Measurements from ENCODE around the gene CSPG5.
A peak's percentile ranks its signal among the peaks of the same experiment; 100 is the strongest.

CSPG5 gene

DNA sequence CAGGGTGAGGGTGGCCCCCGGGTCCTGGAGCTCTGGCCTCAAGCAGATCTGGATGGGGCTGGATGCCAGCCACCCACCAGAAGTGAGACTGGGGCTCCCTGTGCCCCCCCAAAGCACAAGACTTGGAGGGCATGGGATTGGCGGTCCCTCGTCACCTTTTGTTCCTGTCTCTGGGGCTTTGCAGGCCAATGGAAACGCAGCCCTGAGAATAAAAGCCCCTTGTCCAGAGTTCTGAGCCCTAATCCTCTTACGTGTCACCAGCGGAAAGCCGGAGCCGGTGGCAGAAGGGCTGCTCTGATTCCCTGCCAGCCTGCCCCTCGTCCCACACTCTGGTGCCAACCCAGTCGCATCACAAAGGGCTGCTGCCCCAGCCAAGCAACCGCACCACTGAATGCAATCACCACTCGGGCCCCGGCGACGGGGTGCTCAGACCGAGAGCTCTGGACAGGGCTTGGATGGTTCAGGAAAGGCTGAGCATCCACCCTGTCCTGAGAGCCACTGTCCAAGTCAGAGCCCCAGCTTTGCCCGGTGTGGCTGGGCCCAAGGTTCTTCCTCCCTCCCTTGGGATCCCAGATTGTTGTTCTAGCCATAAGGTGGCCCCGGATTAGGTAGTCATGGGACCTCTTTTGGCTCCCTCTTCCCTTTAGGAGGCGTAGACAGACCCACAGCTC is 42.3 kb downstream of the CSPG5 start:
- no peak for DNase-seq

DNA sequence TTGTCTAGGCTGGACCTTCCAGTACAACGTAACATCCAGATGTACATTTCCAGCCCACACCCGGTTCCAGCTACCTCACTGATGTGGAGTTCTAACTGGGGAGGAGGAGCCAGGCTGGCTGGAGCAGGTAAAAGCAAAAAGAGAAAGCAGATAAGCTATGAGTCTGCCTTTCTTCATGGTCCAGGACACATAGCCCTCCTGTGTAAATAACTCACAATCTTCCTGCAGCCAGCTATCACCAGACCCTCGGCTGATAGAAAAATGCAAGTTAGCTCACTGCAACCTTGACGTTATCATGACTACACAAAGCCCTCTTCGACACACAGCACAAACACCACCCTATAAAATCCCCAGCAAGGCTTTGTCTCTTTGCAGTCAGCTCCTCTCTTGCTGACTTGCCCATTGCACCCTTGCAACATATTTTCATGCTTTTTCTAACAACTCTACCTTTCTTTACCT is 44.6 kb downstream of the CSPG5 start:
- no peak for DNase-seq

DNA sequence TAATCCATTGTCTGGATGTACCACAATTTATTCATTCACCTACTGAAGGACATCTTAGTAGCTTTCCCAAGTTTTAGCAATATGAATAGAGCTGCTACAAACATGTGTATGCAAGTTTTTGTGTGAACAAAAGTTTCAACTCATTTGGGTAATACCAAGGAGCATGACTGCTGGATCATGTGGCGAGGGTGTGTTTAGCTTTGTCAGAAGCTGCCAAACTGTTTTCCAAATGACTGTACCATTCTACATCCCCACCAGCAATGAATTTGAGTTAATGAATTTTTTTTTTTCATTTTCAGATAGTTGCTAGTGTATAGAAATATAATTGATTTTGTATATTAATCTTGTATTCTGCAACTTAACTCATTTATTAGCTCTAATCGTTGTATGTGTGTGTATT is 45.2 kb downstream of the CSPG5 start:
- DNase-seq, result no peak

DNA sequence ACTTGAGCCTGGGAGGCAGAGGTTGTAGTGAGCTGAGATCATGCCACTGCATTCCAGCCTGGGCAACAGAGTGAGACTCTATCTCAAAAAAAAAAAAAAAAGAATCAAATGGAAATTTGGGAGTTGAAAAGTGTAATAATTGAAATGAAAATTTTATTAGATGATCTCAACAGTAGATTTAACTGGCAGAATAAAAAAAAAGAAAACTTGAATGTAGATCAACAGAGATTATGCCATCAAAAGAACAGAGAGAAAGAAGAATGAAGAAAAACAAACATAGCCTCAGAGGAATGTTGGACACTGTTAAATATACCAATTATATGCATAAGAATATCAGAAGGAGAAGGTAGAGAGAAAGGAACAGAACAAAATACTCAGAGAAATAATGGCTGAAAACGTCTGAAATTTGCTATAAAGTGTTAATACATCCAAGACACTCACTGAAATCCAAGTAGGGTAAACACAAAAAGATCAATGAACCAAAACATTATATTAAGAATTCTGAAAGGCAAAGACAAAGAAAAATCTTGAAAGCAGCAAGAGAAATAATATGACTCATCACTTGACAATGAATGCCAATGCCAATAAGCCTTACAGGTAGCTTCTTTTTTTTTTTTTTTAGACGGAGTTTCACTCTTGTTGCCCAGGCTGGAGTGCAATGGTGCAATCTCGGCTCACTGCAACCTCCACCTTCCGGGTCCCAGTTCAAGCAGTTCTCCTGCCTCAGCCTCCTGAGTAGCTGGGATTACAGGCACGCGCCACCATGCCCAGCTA is 50.5 kb downstream of the CSPG5 start:
- DNase-seq, result no peak

DNA sequence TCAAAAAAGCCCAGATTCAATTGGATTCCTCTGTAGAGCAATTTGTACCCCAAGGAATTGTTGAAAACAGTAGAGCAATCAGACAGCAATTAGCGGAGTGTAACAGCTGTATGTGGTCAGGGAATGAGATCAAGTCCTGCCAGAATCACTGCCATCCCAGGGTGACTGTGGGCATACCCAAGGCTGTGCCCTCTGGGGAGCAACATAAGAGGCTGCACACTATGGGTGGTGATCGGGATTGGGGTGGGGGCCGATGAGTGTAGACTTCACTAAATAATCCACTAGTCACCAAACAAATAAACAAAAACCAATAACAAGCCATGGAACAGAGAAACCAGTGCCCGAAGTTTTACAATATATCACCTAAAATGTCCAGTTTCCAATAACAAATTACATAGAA is 53.0 kb downstream of the CSPG5 start:
- DNase-seq, result no peak

DNA sequence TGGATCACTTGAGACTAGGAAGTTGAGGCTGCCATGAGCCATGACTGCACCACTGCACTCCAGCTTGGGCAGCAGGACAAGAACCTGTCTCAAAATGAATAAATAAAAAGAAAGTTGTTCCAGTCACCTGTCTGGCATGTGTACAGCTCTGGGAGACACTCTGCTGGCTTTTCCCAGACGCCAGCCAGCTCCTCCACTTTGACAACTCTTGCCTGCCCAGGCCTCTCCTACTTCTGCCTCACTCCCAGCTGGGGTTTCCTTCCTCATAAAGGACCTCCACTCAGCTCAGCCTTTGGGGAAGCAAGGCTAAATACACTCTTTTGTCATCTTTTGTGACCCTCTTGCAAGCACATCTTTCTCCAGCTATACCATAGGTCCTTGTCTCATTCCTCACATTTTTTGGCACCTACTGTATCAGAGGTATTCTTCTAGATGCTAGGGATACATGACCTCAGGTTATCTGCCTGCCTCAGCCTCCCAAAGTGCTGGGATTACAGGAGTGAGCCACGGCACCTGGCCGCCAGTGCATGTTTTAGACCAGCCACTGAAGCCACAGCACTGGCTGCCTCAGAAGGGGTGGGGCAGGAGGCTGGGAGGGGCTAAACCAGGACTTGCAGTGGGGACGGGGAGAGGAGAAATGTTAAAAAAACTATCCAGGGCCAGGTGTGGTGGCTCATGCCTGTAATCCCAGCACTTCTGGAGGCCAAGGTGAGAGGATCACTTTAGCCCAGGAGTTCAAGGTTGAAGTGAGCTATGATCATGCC is 55.2 kb downstream of the CSPG5 start:
- no peak for DNase-seq

DNA sequence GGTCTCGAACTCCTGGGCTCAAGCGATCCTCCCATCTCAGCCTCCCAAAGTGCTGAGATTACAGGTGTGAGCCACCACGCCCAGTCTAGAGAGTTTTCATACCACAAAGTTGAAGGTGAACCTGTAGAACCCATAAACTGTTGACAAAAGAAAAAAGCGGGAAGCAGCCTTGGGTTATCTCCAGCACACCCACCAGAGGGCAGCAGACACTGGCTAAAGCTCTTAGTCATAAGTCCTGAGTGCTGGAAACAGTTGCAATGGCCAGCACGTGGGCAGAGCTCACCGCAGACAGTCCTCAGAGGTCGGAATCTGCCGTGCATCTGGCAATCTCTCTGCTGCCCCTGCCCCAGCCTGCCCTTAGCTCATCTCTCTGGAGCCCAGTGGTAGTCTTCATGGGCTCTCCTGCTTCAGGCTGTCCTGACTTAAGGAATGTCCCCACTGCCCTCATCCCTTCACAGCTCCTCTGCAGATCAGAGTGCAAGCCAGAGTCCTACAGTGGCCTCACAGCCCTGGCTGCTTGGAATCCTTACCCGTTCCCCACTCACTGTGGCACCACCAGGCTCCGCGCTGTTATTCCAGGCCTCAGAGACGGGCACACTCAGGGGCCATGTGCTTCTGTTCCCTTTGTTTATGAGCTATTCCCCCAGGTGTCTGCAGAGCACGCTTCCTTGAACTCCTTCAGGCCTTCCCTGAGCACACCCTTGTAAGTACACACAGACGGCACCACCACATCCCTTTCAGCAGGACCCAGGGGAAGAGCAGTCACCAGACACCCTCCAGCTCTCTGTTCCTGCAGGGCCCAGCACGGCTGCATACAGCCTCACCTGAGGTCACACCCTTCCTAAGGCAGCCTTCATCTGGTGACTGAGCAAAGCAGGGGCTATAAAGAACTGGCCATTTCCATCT is 56.3 kb downstream of the CSPG5 start:
- DNase-seq, result peak; percentile 16

DNA sequence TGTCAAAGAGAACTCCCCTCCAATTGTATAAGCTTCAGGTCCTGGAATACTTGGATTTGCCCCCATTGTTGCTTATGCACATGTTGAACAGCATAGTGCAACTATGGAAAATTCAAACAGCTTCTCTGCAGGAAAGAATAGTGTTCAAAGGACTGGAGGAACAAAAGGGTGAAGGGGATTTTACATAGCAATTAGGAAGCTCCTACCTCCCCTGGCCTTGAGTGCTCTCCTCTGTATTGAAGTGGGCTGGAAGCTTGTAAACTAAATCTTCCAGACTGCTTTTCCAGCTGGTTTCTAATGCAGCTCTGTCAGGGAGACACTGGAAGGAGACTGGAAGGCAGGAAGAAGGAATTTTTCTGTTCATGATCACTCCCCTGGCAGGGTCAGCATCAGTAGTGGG is 57.9 kb downstream of the CSPG5 start:
- no peak for DNase-seq

DNA sequence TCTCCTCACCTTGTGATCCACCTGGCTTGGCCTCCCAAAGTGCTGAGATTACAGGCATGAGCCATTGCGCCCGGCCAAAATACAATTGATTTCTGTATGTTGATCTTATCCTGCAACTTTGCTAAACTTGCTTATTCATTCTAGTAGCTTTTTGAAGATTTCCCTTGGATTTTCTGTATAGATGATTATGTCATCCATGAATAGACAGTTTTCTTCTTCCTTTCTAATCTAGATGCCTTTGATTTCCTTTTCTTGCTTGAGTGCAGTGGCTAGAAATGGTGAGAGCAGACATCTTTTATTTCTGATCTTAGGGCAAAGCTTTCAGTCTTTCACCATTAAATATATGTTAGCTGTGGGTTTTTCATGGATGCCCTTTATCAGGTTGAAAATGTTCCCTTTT is 60.7 kb downstream of the CSPG5 start:
- no peak for DNase-seq

DNA sequence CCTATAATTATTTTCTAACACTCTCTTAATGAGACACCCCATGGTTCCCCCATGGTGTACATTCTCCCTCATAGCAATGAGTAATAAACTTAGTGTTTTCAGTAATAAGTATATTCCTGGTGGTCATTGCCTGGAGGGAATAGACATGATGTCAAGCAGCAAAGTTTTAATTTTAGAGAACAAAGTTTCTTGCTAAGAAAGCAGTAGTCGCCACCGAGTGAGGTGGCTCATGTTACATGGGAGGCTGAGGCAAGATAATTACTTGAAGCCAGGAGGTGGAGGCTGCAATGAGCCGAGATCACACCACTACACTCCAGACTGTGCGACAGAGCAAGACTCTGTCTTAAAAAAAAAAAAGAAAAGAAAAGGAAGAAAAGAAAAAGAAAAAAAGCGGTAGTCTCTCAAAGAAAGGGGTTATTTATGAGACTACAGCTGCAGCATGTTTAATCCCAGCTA is 62.8 kb downstream of the CSPG5 start:
- DNase-seq, result no peak

DNA sequence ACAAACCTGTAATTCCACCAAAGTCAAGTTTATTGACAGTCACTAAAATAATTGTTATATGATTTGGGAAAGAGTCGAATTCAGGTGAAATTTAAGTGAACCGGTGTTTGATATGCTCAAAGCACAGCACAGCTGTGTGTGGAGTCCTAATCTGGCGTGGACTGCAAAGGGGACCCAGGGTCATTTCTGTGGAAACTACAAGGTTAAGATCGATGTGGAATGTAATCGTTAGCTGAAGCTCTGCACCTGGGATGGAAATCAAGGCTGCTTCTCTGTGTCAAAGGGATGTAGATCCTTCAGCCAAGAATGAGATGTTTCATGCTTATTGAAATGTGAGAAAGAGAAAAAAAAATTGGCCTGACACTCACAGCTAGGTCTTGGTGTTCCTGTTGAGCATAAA is 63.6 kb downstream of the CSPG5 start:
- no peak for DNase-seq

DNA sequence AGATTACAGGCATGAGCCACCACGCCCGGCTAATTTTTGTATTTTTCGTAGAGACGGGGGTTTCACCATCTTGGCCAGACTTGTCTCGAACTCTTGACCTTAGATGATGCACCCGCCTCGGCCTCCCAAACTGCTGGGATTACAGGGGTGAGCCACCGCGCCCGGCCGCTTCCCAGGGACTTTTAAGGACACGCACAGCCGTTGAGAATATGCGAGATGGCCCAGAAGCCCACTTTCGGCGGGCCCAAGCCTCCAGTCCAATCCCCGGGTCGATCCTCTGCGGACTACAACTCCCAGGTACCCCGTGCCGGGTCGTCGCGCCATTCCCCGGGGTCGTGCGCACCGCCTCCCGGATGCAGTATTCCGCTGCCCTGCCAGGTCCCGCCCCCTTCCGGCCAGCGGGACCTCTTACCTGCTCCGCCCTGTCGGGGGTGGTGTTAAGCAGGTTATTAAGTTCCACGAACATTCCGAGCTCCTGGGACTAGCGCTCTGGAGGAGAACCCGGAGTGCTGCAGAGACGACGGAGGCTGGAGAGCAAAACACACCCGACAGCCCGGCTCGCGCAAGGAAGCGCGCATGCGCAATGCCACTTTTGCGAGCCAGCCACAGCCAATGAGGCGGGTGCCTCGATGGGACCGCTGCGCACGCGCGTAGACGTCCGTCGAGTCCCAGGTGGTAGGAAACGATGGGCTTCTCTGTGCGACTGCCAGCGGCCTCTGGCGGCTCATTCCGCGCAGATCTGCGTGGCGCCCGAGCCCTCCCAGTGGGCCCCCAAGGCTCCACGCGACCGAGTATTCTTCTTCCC is 65.3 kb downstream of the CSPG5 start, which contains the start of gene ELP6:
TSS of gene ELP6 (minus strand) at position 588 of the 805 bp plus-strand sequence. CDS start at position 466, 122 bp downstream.
- peak; percentile 85 for DNase-seq

DNA sequence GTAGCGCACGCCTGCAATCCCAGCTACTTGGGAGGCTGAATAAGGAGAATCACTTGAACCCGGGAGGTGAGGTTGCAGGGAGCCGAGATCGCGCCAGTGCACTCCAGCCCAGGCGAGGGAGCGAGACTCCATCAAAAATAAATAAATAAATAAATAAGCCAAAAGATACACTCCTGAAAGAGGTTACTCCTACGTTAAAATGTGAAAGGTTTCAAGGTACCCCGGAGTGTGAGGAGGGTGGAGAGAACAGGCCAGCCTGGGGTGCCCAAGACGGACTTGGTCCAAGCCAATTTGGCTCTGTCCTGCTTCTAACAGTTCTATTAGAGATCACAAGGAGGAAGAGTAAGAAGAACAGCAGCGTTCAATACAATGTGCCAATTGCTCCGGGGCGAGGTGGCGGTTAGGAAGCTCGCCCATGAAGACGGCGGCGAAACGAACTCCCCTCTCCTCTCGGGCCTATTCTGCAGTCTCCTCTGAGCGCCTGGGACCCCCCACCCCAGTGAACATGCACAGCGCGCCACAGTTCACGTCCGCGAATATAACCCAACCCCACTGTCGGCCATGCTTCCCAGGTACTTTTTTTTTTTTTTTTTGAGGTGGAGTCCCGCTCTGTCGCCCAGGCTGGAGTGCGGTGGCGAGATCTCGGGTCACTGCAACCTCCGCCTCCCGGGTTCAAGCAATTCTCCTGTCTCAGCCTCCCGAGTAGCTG is 66.1 kb downstream of the CSPG5 start:
- no peak for DNase-seq

Measured in NCI-H446 treated with DMSO at 0.1 percent for 48 hours (cell line).